D721Med (cell line): ENCODE results near the gene RGP1.

ENCODE experiments used
- DNase-seq: peaks from one replicate; pipeline ENCODE4 v3.0.0; 2011; ENCODE audit warnings: low spot score; ENCODE audit not compliant: insufficient read length
- FAIRE-seq: peaks from 2 replicates; lab custom pipeline; 2011; peaks lifted over from hg19 to GRCh38; lab: Jason Lieb, UNC
- CTCF ChIP-seq: IDR thresholded peaks from 2 replicates; pipeline ENCODE4 v1.5.1; 2012; ENCODE audit warnings: mild to moderate bottlenecking, control low read depth; ENCODE audit not compliant: insufficient read depth; ENCODE audit errors: missing control alignments

The RGP1 gene

GRCh38 chr9:35705836-35706430 is 43.2 kb upstream of the RGP1 start:
- no peak for TF ChIP-seq CTCF
- no peak for FAIRE-seq

GRCh38 chr9:35706951-35707350 is 42.1 kb upstream of the RGP1 start:
- no peak for TF ChIP-seq CTCF
- no peak for DNase-seq
- no peak for FAIRE-seq

More at GRCh38 chr9:35705836-35706430, 43.2 kb upstream of the RGP1 start:
- DNase-seq: no peak

GRCh38 chr9:35708146-35708545 is 40.9 kb upstream of the RGP1 start:
- no peak for FAIRE-seq

GRCh38 chr9:35710818-35711500 is 38.1 kb upstream of the RGP1 start:
- FAIRE-seq (no peak), DNase-seq (no peak)
- no peak for TF ChIP-seq CTCF

More at GRCh38 chr9:35708146-35708545, 40.9 kb upstream of the RGP1 start:
- TF ChIP-seq CTCF: no peak
- DNase-seq: no peak

- DNase-seq: no peak
- TF ChIP-seq CTCF: no peak
- no peak for FAIRE-seq
Measured at GRCh38 chr9:35711501-35712428, 37.3 kb upstream of the RGP1 start.

GRCh38 chr9:35712762-35713400 is 36.2 kb upstream of the RGP1 start:
- no peak for TF ChIP-seq CTCF
- FAIRE-seq (no peak), DNase-seq (no peak)
